GM23338 (cell line): Measurements from ENCODE around the gene RFXAP. TPM values are rescaled to one million over a fixed set of nuclear protein-coding genes. Genes with fewer than 3 reads are reported as not detected.

Experiments
- ATAC-seq: fragments of 200-7000 bp; cut with Tn5 transposase; 3 replicates; pipeline ENCODE4 v1.9.1; 2020
- DNase-seq: peaks from one replicate; pipeline ENCODE4 v3.0.0-alpha.2; 2015; ENCODE audit warnings: low spot score
- H2AFZ ChIP-seq: fragments of 200-600 bp; sonication (generic); 2 replicates; pipeline ENCODE4 v1.8.0; 2016; ENCODE audit warnings: antibody characterized with exemption, mild to moderate bottlenecking, moderate library complexity
- H3F3A ChIP-seq: fragments of 200-600 bp; sonication (generic); replicated peaks from 2 replicates; pipeline ENCODE4 v1.8.0; 2017; ENCODE audit warnings: antibody characterized with exemption, mixed run types, low read depth
- H3K27ac ChIP-seq: fragments of 200-600 bp; sonication (generic); 2 replicates; pipeline ENCODE4 v1.6.1; 2016; ENCODE audit warnings: low read depth
- H3K27me3 ChIP-seq: fragments of 200-600 bp; sonication (generic); 2 replicates; pipeline ENCODE4 v1.8.0; 2016; ENCODE audit warnings: mild to moderate bottlenecking, mixed run types, moderate library complexity; ENCODE audit not compliant: insufficient read depth
- H3K36me3 ChIP-seq: fragments of 200-600 bp; sonication (generic); 2 replicates; pipeline ENCODE4 v1.8.0; 2016; ENCODE audit warnings: mild to moderate bottlenecking; ENCODE audit not compliant: insufficient read depth
- H3K4me1 ChIP-seq: fragments of 200-600 bp; sonication (generic); 2 replicates; pipeline ENCODE4 v1.8.0; 2016; ENCODE audit warnings: mild to moderate bottlenecking, moderate library complexity; ENCODE audit not compliant: insufficient read depth
- H3K4me2 ChIP-seq: fragments of 200-600 bp; sonication (generic); 2 replicates; pipeline ENCODE4 v1.7.1; 2017; ENCODE audit warnings: mixed run types
- H3K4me3 ChIP-seq: fragments of 200-600 bp; sonication (generic); 2 replicates; pipeline ENCODE4 v1.6.1; 2016; ENCODE audit warnings: mixed run types
- H3K79me2 ChIP-seq: fragments of 200-600 bp; sonication (generic); replicated peaks from 2 replicates; pipeline ENCODE4 v1.8.0; 2017; ENCODE audit warnings: mild to moderate bottlenecking; ENCODE audit not compliant: insufficient read depth
- H3K9me2 ChIP-seq: fragments of 200-600 bp; sonication (generic); 2 replicates; pipeline ENCODE4 v1.8.0; 2017; ENCODE audit not compliant: insufficient read depth
- H4K20me1 ChIP-seq: fragments of 200-600 bp; sonication (generic); replicated peaks from 2 replicates; pipeline ENCODE4 v1.8.0; 2017; ENCODE audit warnings: mild to moderate bottlenecking; ENCODE audit not compliant: insufficient read depth
- H3K27ac Mint-ChIP-seq: 2 replicates; pipeline ENCODE4 v1.8.0; 2020; ENCODE audit warnings: inconsistent platforms, mild to moderate bottlenecking, moderate library complexity, mixed read lengths
- H3K27me3 Mint-ChIP-seq: 3 replicates; pipeline ENCODE4 v1.8.0; 2022; ENCODE audit warnings: low read depth, mild to moderate bottlenecking, moderate library complexity, mixed read lengths, inconsistent platforms; ENCODE audit not compliant: insufficient read depth, poor library complexity
- H3K36me3 Mint-ChIP-seq: 3 replicates; pipeline ENCODE4 v1.8.0; 2021; ENCODE audit warnings: low read depth, mild to moderate bottlenecking, inconsistent platforms, moderate library complexity, mixed read lengths
- H3K4me1 Mint-ChIP-seq: 3 replicates; pipeline ENCODE4 v1.8.0; 2020; ENCODE audit warnings: mild to moderate bottlenecking, inconsistent platforms, mixed read lengths
- H3K4me3 Mint-ChIP-seq: 3 replicates; pipeline ENCODE4 v1.8.0; 2021; ENCODE audit warnings: moderate library complexity, mild to moderate bottlenecking, inconsistent platforms, mixed read lengths
- H3K9me3 Mint-ChIP-seq: 3 replicates; pipeline ENCODE4 v1.8.0; 2020; ENCODE audit warnings: moderate library complexity, mild to moderate bottlenecking, inconsistent platforms, mixed read lengths
- ETS1 ChIP-seq: IDR thresholded peaks from 2 replicates; pipeline ENCODE4 v1.6.1; 2016; ENCODE audit warnings: antibody characterized with exemption
- JUNB ChIP-seq: IDR thresholded peaks from one replicate; pipeline ENCODE4 v1.6.1; 2016; ENCODE audit warnings: antibody characterized with exemption; ENCODE audit not compliant: unreplicated experiment
- STAT1 ChIP-seq: IDR thresholded peaks from one replicate; pipeline ENCODE4 v1.6.1; 2016; ENCODE audit warnings: antibody characterized with exemption; ENCODE audit not compliant: unreplicated experiment
- ZNF114 ChIP-seq: fragments of 250-450 bp; sonication (Bioruptor Pico); IDR thresholded peaks from 2 replicates; pipeline ENCODE4 v1.5.0; 2020; ENCODE audit warnings: mild to moderate bottlenecking, moderate library complexity
- ZNF331 ChIP-seq: fragments of 250-450 bp; sonication (Bioruptor Pico); IDR thresholded peaks from 2 replicates; pipeline ENCODE4 v1.5.0; 2020; ENCODE audit warnings: low read depth, mild to moderate bottlenecking, moderate library complexity
- ZNF462 ChIP-seq: fragments of 250-450 bp; sonication (Bioruptor Pico); IDR thresholded peaks from 2 replicates; pipeline ENCODE4 v1.5.0; 2020; ENCODE audit warnings: mild to moderate bottlenecking, moderate library complexity
- polyA plus RNA-seq: library from polyadenylated mRNA; unstranded; fragments of >200 nt; fragmentation: Nextera tagmentation; extraction: Ambion mirVana; gene quantifications from 2 replicates; pipeline ENCODE4 v1.2.1, GENCODE V29; 2016
- total RNA-seq: library from RNA; depleted of rRNA; stranded (reverse); fragments of >200 nt; shearing (Covaris generic); gene quantifications from 2 replicates; pipeline ENCODE4 v1.2.3, GENCODE V29; 2014

RFXAP gene
- total and polyA plus RNA-seq, 2 experiments from 2014 or later = 6.3 to 8.5 TPM

DNA sequence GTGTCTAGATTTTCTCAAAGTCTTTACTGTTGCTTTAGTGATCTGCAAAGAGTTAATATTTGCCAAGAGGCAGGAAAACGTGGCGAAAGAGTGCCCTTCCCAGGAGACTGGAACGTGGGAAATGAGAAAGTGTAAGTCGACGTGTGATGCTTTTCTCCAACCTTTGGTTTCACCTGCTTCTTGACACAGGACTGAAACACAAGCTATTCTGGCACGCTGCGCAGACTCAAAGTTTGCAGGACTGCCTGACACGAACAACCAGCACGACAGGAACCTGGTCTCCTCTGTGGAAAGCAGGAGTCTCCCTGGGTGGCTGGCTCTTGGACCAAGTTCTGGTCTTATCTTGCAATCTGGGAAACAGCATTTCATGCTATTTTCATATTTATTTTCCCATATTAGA, 28.6 kb downstream of the RFXAP start (continued):
- TF ChIP-seq ZNF462 (no peak), ETS1 (no peak), JUNB (no peak)

- no peak overlapping the region for H3K4me3 ChIP-seq
- no peaks in the 10 kb centered on the region for H3K36me3 ChIP-seq
- H2AFZ ChIP-seq = no peak overlapping the region
- no peaks in the 10 kb centered on the region for H3F3A ChIP-seq
- H3K27ac ChIP-seq = no peak overlapping the region
- Mint-ChIP-seq H3K27ac (no peak overlapping the region), H3K4me1 (no peaks in the 10 kb centered on the region), H3K9me3 (no peaks in the 10 kb centered on the region), H3K4me3 (no peak overlapping the region), H3K36me3 (no peaks in the 10 kb centered on the region), H3K27me3 (peaks cover 3% of the 10 kb centered on the region)
- H3K4me2 ChIP-seq = no peak overlapping the region
- ATAC-seq (peak; percentile 72), DNase-seq (peak; percentile 56)
- H4K20me1 ChIP-seq = no peaks in the 10 kb centered on the region
- H3K27me3 ChIP-seq = no peaks in the 10 kb centered on the region
- peaks cover 3% of the 10 kb centered on the region; the same call in 1 of the 2 replicates for H3K9me2 ChIP-seq
- H3K79me2 ChIP-seq = no peaks in the 10 kb centered on the region
- no peaks in the 10 kb centered on the region for H3K4me1 ChIP-seq
- TF ChIP-seq STAT1 (no peak), ZNF462 (no peak), ZNF331 (no peak), ETS1 (no peak), ZNF114 (no peak)
Measured at GRCh38 chr13:36848199-36848982, 29.4 kb downstream of the RFXAP start.
